ENCODE measurements around the gene PHLDA1. TPM values are rescaled to one million over a fixed set of nuclear protein-coding genes. Genes with fewer than 3 reads are reported as not detected.

The PHLDA1 gene
- total and polyA plus RNA-seq, 9 donors: 3.8 to 37.7 (median 13.1) TPM

GRCh38 chr12:76007640-76008039 lies 23.9 kb downstream of the PHLDA1 start:
- no peaks in the 10 kb centered on the region for H3K27me3 ChIP-seq
- H3K4me3 ChIP-seq: no peak overlapping the region
- H3K36me3 ChIP-seq: no peaks in the 10 kb centered on the region
- H3K4me1 ChIP-seq (ENCODE audit: insufficient read depth): no peaks in the 10 kb centered on the region
- TF ChIP-seq EP300 (IDR thresholded peaks at IDR 0.05) (no peak), CTCF (IDR thresholded peaks at IDR 0.05) (no peak), POLR2A (IDR thresholded peaks at IDR 0.05) (no peak)
- H3K9me3 ChIP-seq: no peaks in the 10 kb centered on the region
- no peak for DNase-seq
- 81 to 87% (median 87%) methylated on average over 8 of the region's 8 CpGs for WGBS, 3 donors
- no peak overlapping the region for H3K27ac ChIP-seq
- intact Hi-C loops (cut with DNase I): no loop called here

- TF ChIP-seq POLR2A (IDR thresholded peaks at IDR 0.05) (no peak), EP300 (IDR thresholded peaks at IDR 0.05) (no peak), CTCF (IDR thresholded peaks at IDR 0.05) (no peak)
Measured at GRCh38 chr12:76006028-76006925, 25.3 kb downstream of the PHLDA1 start.

GRCh38 chr12:76003355-76003638 lies 28.3 kb downstream of the PHLDA1 start:
- TF ChIP-seq EP300 (IDR thresholded peaks at IDR 0.05) (no peak), CTCF (IDR thresholded peaks at IDR 0.05) (no peak), POLR2A (IDR thresholded peaks at IDR 0.05) (no peak)
- 37 to 52% (median 37%) methylated on average over 2 of the region's 2 CpGs for WGBS, 3 donors
- Histone ChIP-seq H3K9me3 (no peaks in the 10 kb centered on the region), H3K4me1 (ENCODE audit: insufficient read depth) (no peaks in the 10 kb centered on the region), H3K27ac (no peak overlapping the region), H3K4me3 (no peak overlapping the region), H3K27me3 (no peaks in the 10 kb centered on the region), H3K36me3 (no peaks in the 10 kb centered on the region)
- DNase-seq: no peak
- intact Hi-C loops (cut with DNase I): no loop called here

More at GRCh38 chr12:76006028-76006925, 25.3 kb downstream of the PHLDA1 start:
- Histone ChIP-seq H3K9me3 (no peaks in the 10 kb centered on the region), H3K27ac (no peak overlapping the region), H3K4me3 (no peak overlapping the region), H3K36me3 (no peaks in the 10 kb centered on the region), H3K27me3 (no peaks in the 10 kb centered on the region), H3K4me1 (ENCODE audit: insufficient read depth) (no peaks in the 10 kb centered on the region)
- 79 to 81% (median 80%) methylated on average over 9 of the region's 9 CpGs for WGBS, 3 donors
- intact Hi-C loops (cut with DNase I): no loop called here
- no peak for DNase-seq

GRCh38 chr12:76002598-76003354 lies 28.8 kb downstream of the PHLDA1 start:
- H3K4me3 ChIP-seq: no peak overlapping the region
- H3K36me3 ChIP-seq: no peaks in the 10 kb centered on the region
- H3K4me1 ChIP-seq (ENCODE audit: insufficient read depth): no peaks in the 10 kb centered on the region
- TF ChIP-seq EP300 (IDR thresholded peaks at IDR 0.05) (no peak), POLR2A (IDR thresholded peaks at IDR 0.05) (no peak), CTCF (IDR thresholded peaks at IDR 0.05) (no peak)
- no peak for DNase-seq
- intact Hi-C loops (cut with DNase I): no loop called here
- no peak overlapping the region for H3K27ac ChIP-seq
- no peaks in the 10 kb centered on the region for H3K27me3 ChIP-seq
- 24 to 47% (median 33%) methylated on average over 1 of the region's 1 CpG for WGBS, 3 donors
- no peaks in the 10 kb centered on the region for H3K9me3 ChIP-seq
